CD14-positive monocyte (primary cell): Measurements from ENCODE around the gene TOB1. TPM values are rescaled to one million over a fixed set of nuclear protein-coding genes. Genes with fewer than 3 reads are reported as not detected.

Source experiments
- DNase-seq, 3 donors: peaks; one replicate each; pipeline ENCODE4 v3.0.0-alpha.2; 2011 to 2022
- H2AFZ ChIP-seq: 2 replicates; pipeline ENCODE4 v1.6.0; 2012; ENCODE audit warnings: mild to moderate bottlenecking, low read depth, low read length, inconsistent platforms; ENCODE audit not compliant: insufficient read depth, poor library complexity, severe bottlenecking
- H3K27ac ChIP-seq, 2 donors: 1 replicate in 1 of 2; 2 replicates in 1 of 2; pipeline ENCODE4 v1.5.1; 2012 to 2013; ENCODE audit warnings: low read length in 2 of 2, control low read depth in 1 of 2, inconsistent platforms in 1 of 2, low read depth in 1 of 2, mild to moderate bottlenecking in 1 of 2
- H3K27me3 ChIP-seq, 2 donors: one replicate each; pipeline versions ENCODE4 v1.6.0 to v1.6.1; 2011 to 2013; ENCODE audit warnings: low read length in 2 of 2; ENCODE audit not compliant: control insufficient read depth in 2 of 2, insufficient read depth in 2 of 2
- H3K36me3 ChIP-seq, 2 donors: replicated peaks in 1 of 2; 1 replicate in 1 of 2; 2 replicates in 1 of 2; pipeline versions ENCODE4 v1.5.1 to v1.6.1; 2012 to 2013; ENCODE audit warnings: low read length in 2 of 2, control low read depth in 1 of 2, inconsistent platforms in 1 of 2, mild to moderate bottlenecking in 1 of 2; ENCODE audit not compliant: insufficient read depth in 2 of 2, control insufficient read depth in 1 of 2
- H3K4me1 ChIP-seq, 2 donors: 1 replicate in 1 of 2; 2 replicates in 1 of 2; pipeline versions ENCODE4 v1.5.1 to v1.6.1; 2012 to 2013; ENCODE audit warnings: low read length in 2 of 2, control low read depth in 1 of 2, inconsistent platforms in 1 of 2, mild to moderate bottlenecking in 1 of 2, moderate library complexity in 1 of 2; ENCODE audit not compliant: insufficient read depth in 2 of 2, control insufficient read depth in 1 of 2
- H3K4me2 ChIP-seq: replicated peaks from 2 replicates; pipeline ENCODE3; 2012; ENCODE audit warnings: low read length, moderate library complexity, mild to moderate bottlenecking; ENCODE audit not compliant: poor library complexity, severe bottlenecking; ENCODE audit errors: extremely low read depth
- H3K4me3 ChIP-seq, 3 experiments: fragments of 200-600 bp in 1 of 3; sonication (generic) in 1 of 3; replicated peaks in 1 of 3; 1 replicate in 2 of 3; 2 replicates in 1 of 3; pipeline ENCODE4 v1.5.1; 2011 to 2013; ENCODE audit warnings: low read length in 3 of 3, mild to moderate bottlenecking in 3 of 3, control low read depth in 2 of 3, low read depth in 2 of 3, inconsistent platforms in 1 of 3, moderate library complexity in 1 of 3
- H3K79me2 ChIP-seq: 2 replicates; pipeline ENCODE4 v1.6.0; 2012; ENCODE audit warnings: mild to moderate bottlenecking, control low read depth, inconsistent platforms, low read length, moderate library complexity; ENCODE audit not compliant: insufficient read depth
- H3K9ac ChIP-seq: 2 replicates; pipeline ENCODE4 v1.6.0; 2017; ENCODE audit warnings: low read length, mild to moderate bottlenecking; ENCODE audit not compliant: insufficient read depth, poor library complexity, severe bottlenecking
- H3K9me3 ChIP-seq, 2 donors: replicated peaks in 1 of 2; 1 replicate in 1 of 2; 2 replicates in 1 of 2; pipeline versions ENCODE4 v1.5.1 to v1.6.1; 2012 to 2013; ENCODE audit warnings: low read length in 2 of 2, control low read depth in 1 of 2; ENCODE audit not compliant: control insufficient read depth in 1 of 2, insufficient read depth in 1 of 2
- H4K20me1 ChIP-seq: 2 replicates; pipeline ENCODE4 v1.6.0; 2012; ENCODE audit warnings: mild to moderate bottlenecking, low read length, control low read depth, moderate library complexity; ENCODE audit not compliant: insufficient read depth
- H3K27ac Mint-ChIP-seq, 7 donors: one replicate each; pipeline ENCODE4 v1.8.0; 2020; ENCODE audit warnings: mild to moderate bottlenecking in 7 of 7, mixed read lengths in 7 of 7, moderate library complexity in 6 of 7, inconsistent platforms in 2 of 7
- H3K27me3 Mint-ChIP-seq, 3 donors: one replicate each; pipeline ENCODE4 v1.8.0; 2021 to 2022; ENCODE audit warnings: low read depth in 3 of 3, mild to moderate bottlenecking in 3 of 3, mixed read lengths in 3 of 3, moderate library complexity in 3 of 3, inconsistent platforms in 1 of 3
- H3K36me3 Mint-ChIP-seq, 2 donors: one replicate each; pipeline ENCODE4 v1.8.0; 2020; ENCODE audit warnings: mixed read lengths in 2 of 2, inconsistent platforms in 1 of 2, mild to moderate bottlenecking in 1 of 2
- H3K4me1 Mint-ChIP-seq: one replicate; pipeline ENCODE4 v1.8.0; 2020; ENCODE audit warnings: mild to moderate bottlenecking, mixed read lengths
- H3K4me3 Mint-ChIP-seq, 2 donors: one replicate each; pipeline ENCODE4 v1.8.0; 2020; ENCODE audit warnings: mild to moderate bottlenecking in 2 of 2, mixed read lengths in 2 of 2, moderate library complexity in 1 of 2
- H3K9me3 Mint-ChIP-seq, 7 donors: one replicate each; pipeline ENCODE4 v1.8.0; 2020 to 2022; ENCODE audit warnings: mixed read lengths in 7 of 7, mild to moderate bottlenecking in 6 of 7, moderate library complexity in 6 of 7, inconsistent platforms in 2 of 7
- intact Hi-C, 2 donors: fragments of 100-400 bp; cut with micrococcal nuclease; formaldehyde crosslinking; loops; one replicate each; pipeline versions ENCODE4 v1.15.0 to v1.15.1; 2023
- polyA plus RNA-seq, 3 donors: library from polyadenylated mRNA; depleted of rRNA in 1 of 3; unstranded in 2 of 3; stranded (reverse) in 1 of 3; fragments of 300-500 nt in 2 of 3; fragments of >200 nt in 1 of 3; fragmentation: Illumina TruSeq in 2 of 3; gene quantifications; 1 replicate in 2 of 3; 2 replicates in 1 of 3; pipeline ENCODE4 v1.2.3, GENCODE V29; 2012 to 2021
- TF ChIP-seq, protein P1 (sequence below): fragments of 200-600 bp; IDR thresholded peaks from one replicate; pipeline ENCODE4 v1.8.0; 2022; ENCODE audit warnings: antibody characterized with exemption, mild to moderate bottlenecking

The TOB1 gene
- polyA plus RNA-seq, 3 donors = 18.5 to 107 (median 41.0) TPM

DNA sequence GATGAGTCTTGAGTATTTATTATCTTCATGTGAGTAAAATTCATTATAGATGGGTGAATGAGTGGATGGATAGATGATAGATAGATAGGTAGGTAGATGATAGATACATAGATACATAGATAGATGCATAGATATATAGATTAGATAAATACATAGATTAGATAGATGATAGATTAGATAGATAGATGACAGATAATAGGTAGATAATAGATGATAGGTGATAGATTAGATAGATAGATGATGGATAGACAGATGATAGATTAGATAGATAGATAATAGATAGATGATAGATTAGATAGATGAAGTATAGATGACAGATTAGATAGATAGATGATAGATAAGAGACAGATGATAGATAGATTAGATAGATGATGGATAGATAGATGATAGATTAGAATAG, 52.6 kb downstream of the TOB1 start:
- Mint-ChIP-seq H3K4me3 (no peak overlapping the region), H3K27me3 (peaks cover 5 to 7% (median 5%) of the 10 kb centered on the region in 3 donors), H3K4me1 (peaks cover 16% of the 10 kb centered on the region), H3K27ac (no peak overlapping the region), H3K36me3 (no peaks in the 10 kb centered on the region), H3K9me3 (peaks cover 0 to 3% (median 0%) of the 10 kb centered on the region in 7 donors)
- Histone ChIP-seq H3K27ac (no peak overlapping the region), H4K20me1 (no peaks in the 10 kb centered on the region), H3K4me3 (no peak overlapping the region), H3K79me2 (no peaks in the 10 kb centered on the region), H3K4me1 (peaks cover 10 to 12% of the 10 kb centered on the region in 2 donors), H3K27me3 (no peaks in the 10 kb centered on the region), H2AFZ (no peak overlapping the region), H3K36me3 (no peaks in the 10 kb centered on the region), H3K9ac (no peak overlapping the region), H3K9me3 (no peaks in the 10 kb centered on the region), H3K4me2 (no peak overlapping the region)
- TF ChIP-seq, protein P1, sequence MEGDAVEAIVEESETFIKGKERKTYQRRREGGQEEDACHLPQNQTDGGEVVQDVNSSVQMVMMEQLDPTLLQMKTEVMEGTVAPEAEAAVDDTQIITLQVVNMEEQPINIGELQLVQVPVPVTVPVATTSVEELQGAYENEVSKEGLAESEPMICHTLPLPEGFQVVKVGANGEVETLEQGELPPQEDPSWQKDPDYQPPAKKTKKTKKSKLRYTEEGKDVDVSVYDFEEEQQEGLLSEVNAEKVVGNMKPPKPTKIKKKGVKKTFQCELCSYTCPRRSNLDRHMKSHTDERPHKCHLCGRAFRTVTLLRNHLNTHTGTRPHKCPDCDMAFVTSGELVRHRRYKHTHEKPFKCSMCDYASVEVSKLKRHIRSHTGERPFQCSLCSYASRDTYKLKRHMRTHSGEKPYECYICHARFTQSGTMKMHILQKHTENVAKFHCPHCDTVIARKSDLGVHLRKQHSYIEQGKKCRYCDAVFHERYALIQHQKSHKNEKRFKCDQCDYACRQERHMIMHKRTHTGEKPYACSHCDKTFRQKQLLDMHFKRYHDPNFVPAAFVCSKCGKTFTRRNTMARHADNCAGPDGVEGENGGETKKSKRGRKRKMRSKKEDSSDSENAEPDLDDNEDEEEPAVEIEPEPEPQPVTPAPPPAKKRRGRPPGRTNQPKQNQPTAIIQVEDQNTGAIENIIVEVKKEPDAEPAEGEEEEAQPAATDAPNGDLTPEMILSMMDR = no peak
- DNase-seq = no peak
- intact Hi-C loops = no loop called here

Other genes starting within 250 kb of the TOB1 start
- 10 to 100 TPM in 2 of 3 donors, 1 to 10 TPM in 1; 2.7 to 74.5 (median 11.4) TPM for gene ABCC3, start 231.5 kb downstream of the TOB1 start, polyA plus RNA-seq
- 10 to 100 TPM in 1 of 3 donors, 1 to 10 TPM in 2; 3.4 to 21.8 (median 3.4) TPM for gene ANKRD40, start 158.4 kb downstream of the TOB1 start, polyA plus RNA-seq
- 10 to 100 TPM; 14.6 to 49.8 (median 17.1) TPM for gene LUC7L3, start 146.8 kb downstream of the TOB1 start, polyA plus RNA-seq
- not detected for gene ANKRD40CL, start 98.8 kb downstream of the TOB1 start, polyA plus RNA-seq
- gene WFIKKN2, start 30.8 kb downstream of the TOB1 start, polyA plus RNA-seq = under 1 TPM in 1 of 3 donors, not detected in 2; 0.03 TPM